ENCODE measurements around the gene ZNF493.

ZNF493 gene

GRCh38 chr19:21463449-21464105, 66.6 kb downstream of the ZNF493 start:
- no peak for FAIRE-seq

GRCh38 chr19:21466627-21467026, 69.7 kb downstream of the ZNF493 start:
- FAIRE-seq, result no peak

GRCh38 chr19:21468791-21469190, 71.9 kb downstream of the ZNF493 start:
- no peak for FAIRE-seq

GRCh38 chr19:21472507-21472906, 75.6 kb downstream of the ZNF493 start:
- no peak for FAIRE-seq

GRCh38 chr19:21474671-21475181, 77.8 kb downstream of the ZNF493 start:
- FAIRE-seq, result no peak
